ENCODE data around the gene CTSW. TPM values are rescaled to one million over a fixed set of nuclear protein-coding genes. Genes with fewer than 3 reads are reported as not detected.

Gene CTSW
- total and polyA plus RNA-seq, 2 donors: 0.98 to 2.7 TPM

Other genes with a start within 250 kb of the CTSW start
- 16.0 TPM for gene SIPA1, start 241.7 kb upstream of the CTSW start, total RNA-seq
- 54.0 TPM for gene SIPA1, start 241.7 kb upstream of the CTSW start, polyA plus RNA-seq
- gene RELA, start 216.9 kb upstream of the CTSW start, total RNA-seq: 18.5 TPM
- gene RELA, start 216.9 kb upstream of the CTSW start, polyA plus RNA-seq: 80.8 TPM
- 28.4 TPM for gene KAT5, start 167.6 kb upstream of the CTSW start, total RNA-seq
- gene KAT5, start 167.6 kb upstream of the CTSW start, polyA plus RNA-seq: 95.6 TPM
- gene RNASEH2C, start 159.0 kb upstream of the CTSW start, total RNA-seq: 11.9 TPM
- gene RNASEH2C, start 159.0 kb upstream of the CTSW start, polyA plus RNA-seq: 102 TPM
- 3.0 TPM for gene AP5B1, start 98.9 kb upstream of the CTSW start, total RNA-seq
- gene AP5B1, start 98.9 kb upstream of the CTSW start, polyA plus RNA-seq: 14.7 TPM
- gene OVOL1, start 92.8 kb upstream of the CTSW start, total RNA-seq: 4.7 TPM
- gene OVOL1, start 92.8 kb upstream of the CTSW start, polyA plus RNA-seq: 5.1 TPM
- gene SNX32, start 45.9 kb upstream of the CTSW start, total RNA-seq: 0.85 TPM
- 2.0 TPM for gene SNX32, start 45.9 kb upstream of the CTSW start, polyA plus RNA-seq
- gene CFL1, start 21.7 kb upstream of the CTSW start, total RNA-seq: 231 TPM
- 728 TPM for gene CFL1, start 21.7 kb upstream of the CTSW start, polyA plus RNA-seq
- gene MUS81, start 19.4 kb upstream of the CTSW start, total RNA-seq: 38.2 TPM
- gene MUS81, start 19.4 kb upstream of the CTSW start, polyA plus RNA-seq: 65.4 TPM
- gene EFEMP2, start 7.0 kb upstream of the CTSW start, total RNA-seq: 43.3 TPM
- 120 TPM for gene EFEMP2, start 7.0 kb upstream of the CTSW start, polyA plus RNA-seq
- gene FIBP, start 8.6 kb downstream of the CTSW start, total RNA-seq: 60.7 TPM
- 64.0 TPM for gene FIBP, start 8.6 kb downstream of the CTSW start, polyA plus RNA-seq
- 6.9 TPM for gene CCDC85B, start 10.8 kb downstream of the CTSW start, total RNA-seq
- 84.1 TPM for gene CCDC85B, start 10.8 kb downstream of the CTSW start, polyA plus RNA-seq
- not detected for gene FOSL1, start 20.6 kb downstream of the CTSW start, total RNA-seq
- 7.5 TPM for gene FOSL1, start 20.6 kb downstream of the CTSW start, polyA plus RNA-seq
- 11.8 TPM for gene C11orf68, start 39.2 kb downstream of the CTSW start, total RNA-seq
- 65.9 TPM for gene C11orf68, start 39.2 kb downstream of the CTSW start, polyA plus RNA-seq
- gene DRAP1, start 39.6 kb downstream of the CTSW start, total RNA-seq: 36.7 TPM
- 111 TPM for gene DRAP1, start 39.6 kb downstream of the CTSW start, polyA plus RNA-seq
- not detected for gene TSGA10IP, start 65.6 kb downstream of the CTSW start, total RNA-seq
- 0.09 TPM for gene TSGA10IP, start 65.6 kb downstream of the CTSW start, polyA plus RNA-seq
- 18.9 TPM for gene SART1, start 81.9 kb downstream of the CTSW start, total RNA-seq
- 47.2 TPM for gene SART1, start 81.9 kb downstream of the CTSW start, polyA plus RNA-seq
- 15.6 TPM for gene EIF1AD, start 122.3 kb downstream of the CTSW start, total RNA-seq
- 26.3 TPM for gene EIF1AD, start 122.3 kb downstream of the CTSW start, polyA plus RNA-seq
- 8.6 TPM for gene BANF1, start 122.7 kb downstream of the CTSW start, total RNA-seq
- gene BANF1, start 122.7 kb downstream of the CTSW start, polyA plus RNA-seq: 181 TPM
- gene CST6, start 132.2 kb downstream of the CTSW start, total RNA-seq: 0.58 TPM
- gene CST6, start 132.2 kb downstream of the CTSW start, polyA plus RNA-seq: 0.37 TPM
- not detected for gene CATSPER1, start 146.6 kb downstream of the CTSW start, total RNA-seq
- 0.35 TPM for gene CATSPER1, start 146.6 kb downstream of the CTSW start, polyA plus RNA-seq
- gene GAL3ST3, start 169.3 kb downstream of the CTSW start, total RNA-seq: 0.42 TPM
- not detected for gene GAL3ST3, start 169.3 kb downstream of the CTSW start, polyA plus RNA-seq
- 77.2 TPM for gene SF3B2, start 172.5 kb downstream of the CTSW start, total RNA-seq
- 142 TPM for gene SF3B2, start 172.5 kb downstream of the CTSW start, polyA plus RNA-seq
- 42.3 TPM for gene PACS1, start 190.4 kb downstream of the CTSW start, total RNA-seq
- 41.3 TPM for gene PACS1, start 190.4 kb downstream of the CTSW start, polyA plus RNA-seq

All from urinary bladder (tissue), 2 donors.